HUES48 (cell line): ENCODE data around the gene MACROD2.
A peak's percentile ranks its signal among the peaks of the same experiment; 100 is the strongest.

Experiments used
- H3K27ac ChIP-seq: one replicate; pipeline ENCODE4 v1.7.0; 2013; ENCODE audit warnings: low read depth, low read length, inconsistent platforms
- H3K27me3 ChIP-seq: 2 replicates; pipeline ENCODE4 v1.6.1; 2013; ENCODE audit warnings: mild to moderate bottlenecking, low read length; ENCODE audit not compliant: control insufficient read depth, insufficient read depth
- H3K36me3 ChIP-seq: 2 replicates; pipeline ENCODE4 v1.6.1; 2013; ENCODE audit warnings: low read length; ENCODE audit not compliant: control insufficient read depth, insufficient read depth
- H3K4me1 ChIP-seq: 2 replicates; pipeline ENCODE4 v1.6.1; 2013; ENCODE audit warnings: mild to moderate bottlenecking, low read length; ENCODE audit not compliant: control insufficient read depth, insufficient read depth
- H3K4me3 ChIP-seq: 2 replicates; pipeline ENCODE4 v1.5.1; 2013; ENCODE audit warnings: mild to moderate bottlenecking, low read depth, low read length
- H3K9ac ChIP-seq: 2 replicates; pipeline ENCODE4 v1.6.1; 2013; ENCODE audit warnings: mild to moderate bottlenecking, low read depth, low read length, moderate library complexity
- H3K9me3 ChIP-seq: 2 replicates; pipeline ENCODE4 v1.6.1; 2013; ENCODE audit warnings: low read length; ENCODE audit not compliant: control insufficient read depth, insufficient read depth

MACROD2 gene

DNA sequence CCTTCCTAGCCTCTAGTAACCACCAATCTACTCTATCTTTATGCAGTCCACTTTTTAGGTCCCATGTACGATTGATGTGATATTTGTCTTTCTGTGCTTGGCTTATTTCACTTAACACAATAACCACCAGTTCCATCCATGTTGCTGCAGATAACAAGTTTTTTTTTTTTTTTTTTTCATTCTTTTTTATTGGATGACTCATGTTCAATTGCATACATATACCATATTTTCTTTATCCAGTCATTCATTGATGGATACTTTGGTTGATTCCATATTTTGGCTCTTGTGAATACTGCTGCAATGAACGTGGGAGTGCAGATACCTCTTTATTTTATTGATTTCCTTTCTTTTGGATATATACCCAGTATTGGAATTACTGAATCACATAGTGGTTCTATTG is 942.5 kb downstream of the MACROD2 start:
- H3K27ac ChIP-seq = no peak overlapping the region
- H3K4me3 ChIP-seq = no peak overlapping the region
- no peak overlapping the region for H3K9ac ChIP-seq
- H3K4me1 ChIP-seq = peaks cover 5% of the 10 kb centered on the region; the same call in 1 of the 2 replicates
- H3K27me3 ChIP-seq = no peaks in the 10 kb centered on the region
- H3K9me3 ChIP-seq = peaks cover 7% of the 10 kb centered on the region; the same call in 1 of the 2 replicates
- H3K36me3 ChIP-seq = no peaks in the 10 kb centered on the region

DNA sequence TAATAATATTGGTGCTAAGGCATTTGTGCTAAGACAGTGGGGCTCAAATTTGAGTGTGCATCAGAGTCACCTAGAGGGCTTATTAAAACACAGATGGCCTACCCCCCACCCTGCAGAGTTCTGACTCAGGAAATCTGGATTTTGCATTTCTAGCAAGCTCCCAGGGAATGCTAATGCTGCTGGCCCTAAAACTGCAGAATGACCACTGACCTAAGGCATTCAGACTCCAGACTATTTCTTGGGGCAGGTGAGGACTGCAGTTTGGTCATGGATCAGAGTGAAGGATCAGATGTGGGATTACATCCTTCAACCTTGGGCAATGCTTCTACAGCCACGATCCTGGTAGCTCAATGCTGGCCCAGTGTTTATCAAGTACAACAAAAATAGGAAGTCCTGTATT is 952.2 kb downstream of the MACROD2 start:
- H3K9ac ChIP-seq = no peak overlapping the region
- peaks cover 48% of the 10 kb centered on the region for H3K4me1 ChIP-seq
- H3K4me3 ChIP-seq = no peak overlapping the region
- H3K27me3 ChIP-seq = no peaks in the 10 kb centered on the region
- no peaks in the 10 kb centered on the region for H3K36me3 ChIP-seq
- H3K9me3 ChIP-seq = no peaks in the 10 kb centered on the region
- peak overlapping the region; percentile 67 for H3K27ac ChIP-seq

DNA sequence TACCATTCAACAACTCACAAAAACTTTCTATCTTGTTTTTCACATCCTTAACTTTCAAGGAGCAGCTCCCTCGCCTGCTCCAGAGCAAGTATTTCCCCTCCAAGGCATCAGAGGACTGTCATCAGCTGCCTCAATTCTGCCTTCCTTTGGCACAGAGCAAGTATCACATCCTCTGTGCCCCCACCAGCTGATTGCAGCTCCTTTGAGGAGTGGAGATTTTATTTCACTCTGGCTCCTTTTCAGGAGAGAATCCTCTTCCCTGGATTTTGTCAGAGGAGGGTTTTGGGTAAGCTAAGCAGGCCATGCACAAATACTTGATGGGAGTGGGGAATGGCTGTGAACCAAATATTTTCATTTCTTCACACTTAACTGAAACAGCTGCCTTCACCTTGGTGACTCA is 952.6 kb downstream of the MACROD2 start:
- H3K36me3 ChIP-seq = no peaks in the 10 kb centered on the region
- peaks cover 44% of the 10 kb centered on the region for H3K4me1 ChIP-seq
- no peak overlapping the region for H3K4me3 ChIP-seq
- no peaks in the 10 kb centered on the region for H3K27me3 ChIP-seq
- H3K9me3 ChIP-seq = no peaks in the 10 kb centered on the region
- no peak overlapping the region for H3K9ac ChIP-seq
- H3K27ac ChIP-seq = peak overlapping the region; percentile 67

DNA sequence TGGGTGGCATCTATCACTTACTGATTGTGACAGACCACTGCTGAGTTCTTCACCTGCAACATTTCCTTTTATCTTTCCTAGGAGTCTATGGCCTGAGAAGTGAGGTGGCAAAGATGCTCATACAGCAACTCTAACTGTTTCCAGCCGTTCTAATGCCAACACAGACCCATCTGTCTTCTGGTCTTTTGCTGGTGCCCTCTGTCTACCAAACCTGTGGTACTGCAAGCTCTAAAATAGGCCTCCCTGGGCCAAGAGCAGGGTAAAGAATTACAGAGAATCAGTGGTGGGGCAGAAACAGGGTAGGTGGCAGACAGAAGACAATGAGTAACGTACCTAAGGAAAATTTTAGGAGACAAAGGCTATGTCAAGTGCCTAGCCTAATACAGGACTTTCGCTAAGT is 953.1 kb downstream of the MACROD2 start:
- Histone ChIP-seq H3K9me3 (no peaks in the 10 kb centered on the region), H3K4me3 (no peak overlapping the region), H3K27me3 (no peaks in the 10 kb centered on the region), H3K9ac (no peak overlapping the region), H3K27ac (no peak overlapping the region), H3K4me1 (peaks cover 40% of the 10 kb centered on the region), H3K36me3 (no peaks in the 10 kb centered on the region)

DNA sequence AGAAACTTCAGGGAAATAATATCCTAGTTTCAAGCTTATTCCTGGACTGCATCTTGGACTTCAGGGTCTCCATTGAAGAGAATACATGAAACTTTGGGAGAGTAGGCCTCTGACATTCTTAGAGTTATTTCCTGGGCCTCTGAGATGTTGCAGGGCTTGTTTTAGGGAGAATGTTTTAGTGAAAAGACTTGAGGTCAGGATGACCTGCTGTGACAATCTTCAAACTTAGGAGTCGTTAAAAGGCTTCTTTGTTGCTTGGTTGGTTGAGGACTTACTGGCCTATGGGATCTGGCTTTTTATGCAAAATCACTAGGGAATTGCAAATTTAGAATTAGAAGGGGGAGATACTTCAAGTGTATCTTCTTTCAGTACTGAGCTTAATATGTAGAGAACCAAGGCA is 955.3 kb downstream of the MACROD2 start:
- no peaks in the 10 kb centered on the region for H3K36me3 ChIP-seq
- H3K27me3 ChIP-seq = no peaks in the 10 kb centered on the region
- peak overlapping the region; percentile 26 for H3K27ac ChIP-seq
- H3K9me3 ChIP-seq = no peaks in the 10 kb centered on the region
- no peak overlapping the region for H3K4me3 ChIP-seq
- H3K4me1 ChIP-seq = peaks cover 38% of the 10 kb centered on the region
- no peak overlapping the region for H3K9ac ChIP-seq

DNA sequence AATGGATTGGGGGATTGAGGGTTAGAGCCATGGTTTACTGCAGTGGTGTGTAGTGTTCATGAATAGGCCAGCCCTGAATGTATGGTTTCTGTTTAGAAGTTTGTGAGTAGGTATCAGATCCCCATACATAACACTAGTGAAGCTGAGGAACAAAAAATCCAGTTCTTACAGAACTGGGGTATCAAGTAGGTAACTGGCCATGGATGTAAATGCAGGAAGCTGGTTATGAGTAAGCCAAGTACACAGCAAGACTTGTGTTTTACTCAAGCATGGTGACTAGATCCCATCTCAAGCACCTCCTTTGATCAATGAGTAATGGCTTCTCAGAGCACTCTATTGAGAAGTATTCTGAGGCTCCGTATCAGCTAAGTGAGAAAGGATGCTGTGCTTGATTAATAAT is 955.8 kb downstream of the MACROD2 start:
- Histone ChIP-seq H3K27ac (peak overlapping the region; percentile 32), H3K9me3 (no peaks in the 10 kb centered on the region), H3K4me1 (peaks cover 39% of the 10 kb centered on the region), H3K9ac (no peak overlapping the region), H3K4me3 (no peak overlapping the region), H3K27me3 (no peaks in the 10 kb centered on the region), H3K36me3 (no peaks in the 10 kb centered on the region)

DNA sequence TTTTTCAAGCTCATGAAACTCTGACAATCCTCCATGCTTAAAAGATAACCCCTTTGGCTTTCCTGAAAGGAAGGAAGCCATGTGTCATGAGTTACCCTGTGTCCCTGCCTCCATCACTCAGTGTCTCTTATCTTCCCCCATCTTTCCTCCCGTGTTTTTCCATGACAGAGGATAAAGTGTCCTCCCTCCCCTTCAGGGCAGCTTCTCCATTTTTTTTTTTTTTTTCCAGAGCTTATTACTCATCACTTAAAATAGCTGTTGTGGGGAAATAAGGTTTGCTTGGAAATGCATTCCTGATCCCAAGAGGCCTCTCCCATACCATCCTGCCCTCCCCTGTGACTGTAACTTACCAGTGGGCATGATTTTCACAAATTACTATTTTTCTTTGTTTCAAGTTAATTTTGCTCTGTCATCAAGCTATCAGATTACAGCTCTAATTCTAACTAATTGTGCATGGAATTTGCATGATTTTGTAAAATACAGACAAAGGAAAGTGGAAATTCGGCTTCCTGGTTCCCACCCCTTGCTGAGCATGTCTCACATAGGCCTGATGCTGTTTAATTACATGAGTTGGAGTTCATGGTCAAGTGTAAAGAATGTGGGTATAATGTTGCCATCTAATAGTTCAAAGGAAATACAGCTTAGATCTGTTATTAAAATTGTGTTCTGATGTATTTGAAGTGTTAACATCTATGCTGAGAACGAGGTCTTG is 956.5 kb downstream of the MACROD2 start:
- H3K27ac ChIP-seq = no peak overlapping the region
- no peaks in the 10 kb centered on the region for H3K27me3 ChIP-seq
- no peak overlapping the region for H3K4me3 ChIP-seq
- H3K36me3 ChIP-seq = no peaks in the 10 kb centered on the region
- no peaks in the 10 kb centered on the region for H3K9me3 ChIP-seq
- no peak overlapping the region for H3K9ac ChIP-seq
- H3K4me1 ChIP-seq = peaks cover 37% of the 10 kb centered on the region

DNA sequence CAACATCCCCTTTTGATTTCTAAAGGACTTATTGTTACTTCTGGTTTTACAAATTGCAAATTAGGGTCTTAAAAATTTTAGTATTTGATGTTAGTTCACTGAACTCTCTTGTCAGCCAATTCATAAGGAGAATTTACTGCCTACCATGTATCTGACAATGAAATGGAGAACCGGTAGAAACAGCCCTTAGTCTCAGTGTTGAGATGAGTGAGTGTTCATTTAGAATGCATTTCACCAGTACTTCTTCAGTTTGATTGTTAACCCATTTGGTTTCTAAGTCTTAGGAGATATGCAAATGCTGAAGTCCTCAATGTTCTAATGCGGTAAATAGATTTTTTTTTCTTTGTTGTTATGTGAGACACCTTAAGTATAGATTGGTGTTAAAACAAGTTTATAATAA is 958.4 kb downstream of the MACROD2 start:
- no peak overlapping the region for H3K4me3 ChIP-seq
- no peaks in the 10 kb centered on the region for H3K27me3 ChIP-seq
- no peaks in the 10 kb centered on the region for H3K9me3 ChIP-seq
- H3K9ac ChIP-seq = no peak overlapping the region
- H3K4me1 ChIP-seq = peaks cover 24% of the 10 kb centered on the region
- no peaks in the 10 kb centered on the region for H3K36me3 ChIP-seq
- H3K27ac ChIP-seq = no peak overlapping the region

DNA sequence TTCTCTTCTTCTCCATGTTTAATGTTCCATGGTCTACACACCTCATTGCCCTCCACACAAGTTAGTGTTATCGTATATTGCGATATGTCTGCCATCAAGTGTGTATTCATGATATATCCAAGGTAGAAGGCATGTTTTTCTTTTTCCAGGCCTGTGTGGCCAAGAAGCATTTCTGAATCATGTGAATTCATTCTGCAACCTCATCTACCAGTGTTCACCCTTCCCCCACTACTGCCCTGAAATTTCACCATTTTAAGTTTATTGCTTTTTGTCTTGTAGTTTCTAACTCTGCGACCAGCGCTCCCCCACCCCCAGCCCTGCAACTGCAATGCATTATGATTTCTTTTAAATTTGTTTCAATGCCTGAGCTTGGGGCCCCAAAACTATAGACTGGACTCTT is 960.1 kb downstream of the MACROD2 start:
- H3K9ac ChIP-seq = no peak overlapping the region
- no peaks in the 10 kb centered on the region for H3K9me3 ChIP-seq
- H3K4me1 ChIP-seq = peaks cover 22% of the 10 kb centered on the region
- H3K36me3 ChIP-seq = no peaks in the 10 kb centered on the region
- H3K4me3 ChIP-seq = no peak overlapping the region
- no peaks in the 10 kb centered on the region for H3K27me3 ChIP-seq
- H3K27ac ChIP-seq = no peak overlapping the region

DNA sequence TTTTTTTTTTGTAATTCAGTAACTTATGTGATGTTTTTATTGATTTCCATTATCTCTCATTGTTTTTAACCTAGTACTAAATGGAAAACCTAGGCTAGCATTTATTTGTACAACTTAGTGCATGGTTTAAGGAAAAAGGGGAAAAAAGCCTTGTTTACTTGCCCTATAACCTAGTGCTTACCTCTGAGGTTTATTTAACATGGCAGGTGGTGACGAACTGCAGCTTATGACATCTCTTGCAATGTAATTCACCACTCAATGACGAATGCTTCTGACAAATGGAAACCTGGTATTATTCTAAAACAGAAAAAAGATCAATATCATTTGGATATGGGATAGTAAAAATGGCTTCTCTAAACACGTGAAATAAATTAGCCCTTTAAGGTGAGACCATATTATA is 960.7 kb downstream of the MACROD2 start:
- Histone ChIP-seq H3K9me3 (no peaks in the 10 kb centered on the region), H3K36me3 (no peaks in the 10 kb centered on the region), H3K9ac (no peak overlapping the region), H3K27ac (no peak overlapping the region), H3K4me3 (no peak overlapping the region), H3K4me1 (peaks cover 16% of the 10 kb centered on the region), H3K27me3 (no peaks in the 10 kb centered on the region)

DNA sequence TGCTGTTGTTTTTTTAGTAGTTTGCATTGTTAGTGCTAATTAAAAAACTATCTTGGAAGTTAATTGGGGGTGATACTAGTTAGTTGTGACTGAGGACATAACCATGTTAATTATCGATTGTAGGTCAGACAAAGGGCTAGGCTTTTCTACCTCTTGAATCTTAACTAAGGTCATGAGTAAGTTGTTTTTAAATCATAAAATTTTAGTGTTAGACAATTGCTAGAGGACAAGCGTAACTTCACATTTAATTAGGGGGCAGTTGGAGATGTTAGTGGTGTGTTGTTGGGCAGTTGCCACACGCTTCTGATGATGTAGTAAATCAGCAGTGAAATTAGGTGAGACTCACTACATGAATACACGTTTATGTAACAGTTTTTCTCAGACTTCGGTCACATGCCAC is 961.2 kb downstream of the MACROD2 start:
- Histone ChIP-seq H3K9ac (no peak overlapping the region), H3K36me3 (no peaks in the 10 kb centered on the region), H3K4me3 (no peak overlapping the region), H3K27ac (no peak overlapping the region), H3K9me3 (no peaks in the 10 kb centered on the region), H3K4me1 (peaks cover 12% of the 10 kb centered on the region), H3K27me3 (no peaks in the 10 kb centered on the region)
